Neural crest cell (in vitro differentiated cells): Measurements from ENCODE around the gene NUTF2. TPM values are rescaled to one million over a fixed set of nuclear protein-coding genes. Genes with fewer than 3 reads are reported as not detected.

Experiments used
- DNase-seq: peaks from one replicate; pipeline ENCODE4 v3.0.0; 2021; ENCODE audit warnings: low read depth, mixed read lengths, low spot score
- H3K27ac Mint-ChIP-seq: one replicate; pipeline ENCODE4 v1.8.0; 2021; ENCODE audit warnings: mild to moderate bottlenecking, mixed read lengths; ENCODE audit not compliant: unreplicated experiment
- H3K27me3 Mint-ChIP-seq: 2 replicates; pipeline ENCODE4 v1.8.0; 2021; ENCODE audit warnings: low read depth, mild to moderate bottlenecking, mixed read lengths
- H3K36me3 Mint-ChIP-seq: 2 replicates; pipeline ENCODE4 v1.8.0; 2021; ENCODE audit warnings: low read depth, mild to moderate bottlenecking, mixed read lengths
- H3K4me1 Mint-ChIP-seq: 2 replicates; pipeline ENCODE4 v1.8.0; 2021; ENCODE audit warnings: mixed read lengths
- H3K4me3 Mint-ChIP-seq: one replicate; pipeline ENCODE4 v1.8.0; 2021; ENCODE audit warnings: mild to moderate bottlenecking, mixed read lengths
- H3K9me3 Mint-ChIP-seq: 2 replicates; pipeline ENCODE4 v1.8.0; 2021; ENCODE audit warnings: mixed read lengths
- total RNA-seq: library from RNA; stranded (reverse); gene quantifications from 2 replicates; pipeline ENCODE4 v1.2.1, GENCODE V29; 2021
- TF ChIP-seq, protein P1 (sequence below): fragments of 200-600 bp; sonication (generic); conservative IDR thresholded peaks from 2 replicates; pipeline ENCODE4 v1.5.0; 2021; ENCODE audit warnings: antibody characterized with exemption, mild to moderate bottlenecking

Gene NUTF2
- total RNA-seq, 1 donor from 2014 or later: 185 TPM

DNA sequence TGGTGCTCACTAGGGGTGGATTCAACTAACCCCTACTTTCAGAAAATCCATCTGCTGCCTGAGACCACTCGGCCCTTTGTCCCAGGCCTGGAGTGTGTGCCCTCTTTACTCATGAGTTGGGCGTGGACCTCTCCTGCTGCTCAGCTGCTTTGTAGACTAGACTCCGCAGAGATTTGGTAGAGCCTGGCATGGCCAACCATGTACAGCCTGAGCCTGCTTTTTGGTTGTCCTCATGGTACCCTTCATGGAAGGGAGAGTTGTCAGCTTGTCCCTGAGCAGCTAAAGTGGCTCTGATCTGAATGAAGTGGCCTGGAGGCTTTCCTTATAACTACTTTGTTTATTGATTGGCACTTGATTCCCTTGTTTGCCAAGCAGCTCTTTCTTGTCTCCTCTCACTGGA, 27.6 kb downstream of the NUTF2 start:
- DNase-seq: no peak
- H3K4me1 Mint-ChIP-seq: peaks cover 28% of the 10 kb centered on the region
- H3K36me3 Mint-ChIP-seq: peaks cover 9% of the 10 kb centered on the region
- H3K4me3 Mint-ChIP-seq: peak overlapping the region; percentile 95
- H3K27me3 Mint-ChIP-seq: no peaks in the 10 kb centered on the region
- H3K27ac Mint-ChIP-seq: peak overlapping the region; percentile 94
- no peaks in the 10 kb centered on the region for H3K9me3 Mint-ChIP-seq
- TF ChIP-seq, protein P1, sequence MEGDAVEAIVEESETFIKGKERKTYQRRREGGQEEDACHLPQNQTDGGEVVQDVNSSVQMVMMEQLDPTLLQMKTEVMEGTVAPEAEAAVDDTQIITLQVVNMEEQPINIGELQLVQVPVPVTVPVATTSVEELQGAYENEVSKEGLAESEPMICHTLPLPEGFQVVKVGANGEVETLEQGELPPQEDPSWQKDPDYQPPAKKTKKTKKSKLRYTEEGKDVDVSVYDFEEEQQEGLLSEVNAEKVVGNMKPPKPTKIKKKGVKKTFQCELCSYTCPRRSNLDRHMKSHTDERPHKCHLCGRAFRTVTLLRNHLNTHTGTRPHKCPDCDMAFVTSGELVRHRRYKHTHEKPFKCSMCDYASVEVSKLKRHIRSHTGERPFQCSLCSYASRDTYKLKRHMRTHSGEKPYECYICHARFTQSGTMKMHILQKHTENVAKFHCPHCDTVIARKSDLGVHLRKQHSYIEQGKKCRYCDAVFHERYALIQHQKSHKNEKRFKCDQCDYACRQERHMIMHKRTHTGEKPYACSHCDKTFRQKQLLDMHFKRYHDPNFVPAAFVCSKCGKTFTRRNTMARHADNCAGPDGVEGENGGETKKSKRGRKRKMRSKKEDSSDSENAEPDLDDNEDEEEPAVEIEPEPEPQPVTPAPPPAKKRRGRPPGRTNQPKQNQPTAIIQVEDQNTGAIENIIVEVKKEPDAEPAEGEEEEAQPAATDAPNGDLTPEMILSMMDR: no peak

DNA sequence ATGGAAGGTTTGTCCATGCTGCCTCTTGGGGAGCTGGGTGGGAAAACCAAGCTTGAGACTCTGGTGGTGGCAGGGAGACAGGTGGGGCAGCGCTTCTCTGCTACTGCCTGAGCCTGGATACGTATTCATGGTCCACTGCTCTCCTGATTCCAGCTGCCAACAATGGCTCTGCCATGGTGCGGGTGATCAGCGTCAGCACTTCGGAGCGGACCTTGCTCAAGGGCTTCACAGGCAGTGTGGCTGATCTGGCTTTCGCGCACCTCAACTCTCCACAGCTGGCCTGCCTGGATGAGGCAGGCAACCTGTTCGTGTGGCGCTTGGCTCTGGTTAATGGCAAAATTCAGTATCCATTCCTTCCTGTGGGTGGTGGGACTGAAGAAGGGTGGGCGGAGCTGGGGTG, 30.3 kb downstream of the NUTF2 start:
- H3K27ac Mint-ChIP-seq: no peak overlapping the region
- DNase-seq: no peak
- no peaks in the 10 kb centered on the region for H3K27me3 Mint-ChIP-seq
- H3K4me1 Mint-ChIP-seq: peaks cover 28% of the 10 kb centered on the region
- no peak overlapping the region for H3K4me3 Mint-ChIP-seq
- H3K36me3 Mint-ChIP-seq: peaks cover 12% of the 10 kb centered on the region
- H3K9me3 Mint-ChIP-seq: no peaks in the 10 kb centered on the region
- TF ChIP-seq, protein P1: no peak

DNA sequence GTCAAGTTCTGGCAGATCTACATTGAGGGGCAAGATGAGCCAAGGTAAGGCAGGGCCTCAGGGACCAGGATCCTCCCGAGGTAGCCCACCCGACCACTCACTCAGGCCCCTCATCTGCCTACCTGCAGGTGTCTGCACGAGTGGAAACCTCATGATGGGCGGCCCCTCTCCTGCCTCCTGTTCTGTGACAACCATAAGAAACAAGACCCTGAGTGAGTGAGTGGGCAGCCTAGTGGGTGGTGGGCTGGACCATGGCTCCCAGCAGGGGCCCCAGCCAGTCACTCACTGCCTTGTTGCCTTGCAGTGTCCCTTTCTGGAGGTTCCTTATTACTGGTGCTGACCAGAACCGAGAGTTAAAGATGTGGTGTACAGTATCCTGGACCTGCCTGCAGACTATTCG, 31.5 kb downstream of the NUTF2 start:
- TF ChIP-seq, protein P1: no peak
- H3K27me3 Mint-ChIP-seq: no peaks in the 10 kb centered on the region
- H3K27ac Mint-ChIP-seq: no peak overlapping the region
- peaks cover 22% of the 10 kb centered on the region for H3K4me1 Mint-ChIP-seq
- H3K36me3 Mint-ChIP-seq: peaks cover 12% of the 10 kb centered on the region
- H3K4me3 Mint-ChIP-seq: no peak overlapping the region
- H3K9me3 Mint-ChIP-seq: no peaks in the 10 kb centered on the region
- no peak for DNase-seq

DNA sequence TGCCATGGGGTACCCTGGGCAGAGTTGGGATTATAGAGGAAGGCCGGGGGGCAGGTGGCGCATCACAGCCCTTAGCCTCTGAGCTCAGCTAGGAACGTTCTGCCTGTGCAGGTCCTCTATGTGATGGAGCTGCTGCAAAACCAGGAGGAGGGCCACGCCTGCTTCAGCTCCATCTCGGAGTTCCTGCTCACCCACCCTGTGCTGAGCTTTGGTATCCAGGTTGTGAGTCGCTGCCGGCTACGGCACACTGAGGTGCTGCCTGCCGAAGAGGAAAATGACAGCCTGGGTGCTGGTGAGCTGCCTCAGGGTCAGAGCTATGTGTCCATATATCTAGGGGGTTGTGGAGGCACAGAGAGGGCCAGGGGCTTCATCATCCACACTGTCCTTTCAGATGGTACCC, 32.1 kb downstream of the NUTF2 start:
- Mint-ChIP-seq H3K4me1 (peaks cover 16% of the 10 kb centered on the region), H3K9me3 (no peaks in the 10 kb centered on the region), H3K36me3 (peaks cover 9% of the 10 kb centered on the region), H3K4me3 (no peak overlapping the region), H3K27ac (no peak overlapping the region), H3K27me3 (no peaks in the 10 kb centered on the region)
- no peak for DNase-seq
- TF ChIP-seq, protein P1: no peak

DNA sequence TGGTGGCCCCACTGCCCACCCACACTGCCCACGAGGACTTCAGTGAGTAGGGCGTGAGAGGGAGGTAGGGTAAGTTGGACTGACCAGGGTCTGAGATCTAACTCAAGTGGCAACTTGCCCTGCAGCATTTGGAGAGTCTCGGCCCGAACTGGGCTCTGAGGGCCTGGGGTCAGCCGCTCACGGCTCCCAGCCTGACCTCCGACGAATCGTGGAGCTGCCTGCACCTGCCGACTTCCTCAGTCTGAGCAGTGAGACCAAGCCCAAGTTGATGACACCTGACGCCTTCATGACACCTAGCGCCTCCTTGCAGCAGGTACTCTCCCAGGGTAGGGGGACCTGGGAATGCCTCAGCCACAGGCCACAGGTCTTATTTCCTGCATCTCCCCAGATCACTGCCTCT, 32.7 kb downstream of the NUTF2 start:
- no peak for DNase-seq
- TF ChIP-seq, protein P1: no peak
- H3K4me3 Mint-ChIP-seq: no peak overlapping the region
- H3K27me3 Mint-ChIP-seq: no peaks in the 10 kb centered on the region
- peaks cover 11% of the 10 kb centered on the region for H3K36me3 Mint-ChIP-seq
- H3K27ac Mint-ChIP-seq: no peak overlapping the region
- peaks cover 13% of the 10 kb centered on the region for H3K4me1 Mint-ChIP-seq
- no peaks in the 10 kb centered on the region for H3K9me3 Mint-ChIP-seq

DNA sequence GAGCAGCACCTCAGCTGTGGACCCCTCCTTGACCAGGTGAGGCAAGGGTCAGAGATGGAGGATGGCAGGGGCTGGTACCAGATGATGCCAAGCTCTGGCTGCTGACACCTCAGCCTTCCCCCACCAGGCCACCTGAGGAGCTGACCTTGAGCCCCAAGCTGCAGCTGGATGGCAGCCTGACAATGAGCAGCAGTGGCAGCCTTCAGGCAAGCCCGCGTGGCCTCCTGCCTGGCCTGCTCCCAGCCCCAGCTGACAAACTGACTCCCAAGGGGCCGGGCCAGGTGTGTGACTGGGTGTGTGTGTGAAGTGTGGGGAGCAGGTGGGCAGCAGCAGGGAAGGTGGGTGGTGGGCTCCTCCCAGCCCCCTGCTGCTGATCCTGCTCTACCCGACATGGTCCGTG, 33.2 kb downstream of the NUTF2 start:
- Mint-ChIP-seq H3K27ac (no peak overlapping the region), H3K27me3 (no peaks in the 10 kb centered on the region), H3K4me3 (no peak overlapping the region), H3K9me3 (no peaks in the 10 kb centered on the region), H3K36me3 (peaks cover 12% of the 10 kb centered on the region), H3K4me1 (peaks cover 13% of the 10 kb centered on the region)
- no peak for DNase-seq
- TF ChIP-seq, protein P1: no peak
